Right lobe of liver (tissue), 6 donors: Measurements from ENCODE around the gene RAB37. TPM values are rescaled to one million over a fixed set of nuclear protein-coding genes. Genes with fewer than 3 reads are reported as not detected.

Source experiments
- ATAC-seq, 4 donors: fragments of 200-7000 bp; cut with Tn5 transposase; one replicate each; pipeline ENCODE4 v1.9.1; 2020; ENCODE audit warnings: mild to moderate bottlenecking in 4 of 4, moderate library complexity in 4 of 4
- DNase-seq, 3 donors: peaks; one replicate each; pipeline ENCODE4 v3.0.0-alpha.2; 2020
- H3K27ac ChIP-seq, 3 donors: fragments of 200-600 bp; one replicate each; pipeline ENCODE4 v1.8.0; 2022
- H3K27me3 ChIP-seq, 2 donors: fragments of 200-600 bp; one replicate each; pipeline ENCODE4 v1.8.0; 2022
- H3K36me3 ChIP-seq, 4 donors: fragments of 200-600 bp; sonication (generic) in 1 of 4; one replicate each; pipeline versions ENCODE4 v1.5.1 to v1.8.0; 2017 to 2022; ENCODE audit warnings: control low read depth in 1 of 4
- H3K4me1 ChIP-seq, 4 donors: fragments of 200-600 bp; sonication (generic) in 1 of 4; one replicate each; pipeline versions ENCODE4 v1.5.1 to v1.8.0; 2017 to 2022; ENCODE audit warnings: control low read depth in 1 of 4
- H3K4me3 ChIP-seq, 3 donors: fragments of 200-600 bp; one replicate each; pipeline ENCODE4 v1.8.0; 2022
- H3K9me3 ChIP-seq, 4 donors: fragments of 200-600 bp; sonication (generic) in 1 of 4; one replicate each; pipeline versions ENCODE4 v1.5.1 to v1.8.0; 2017 to 2022; ENCODE audit warnings: control low read depth in 1 of 4
- POLR2A ChIP-seq: fragments of 450-650 bp; IDR thresholded peaks from one replicate; pipeline ENCODE4 v1.6.1; 2017; ENCODE audit warnings: antibody characterized with exemption, mild to moderate bottlenecking
- WGBS: methylation state at CpG from one replicate; pipeline ENCODE4 v1.1.6; 2018; ENCODE audit warnings: low coverage, low lambda C conversion rate; ENCODE audit not compliant: insufficient coverage; ENCODE audit errors: missing lambda C conversion rate; 5-methylcytosine and 5-hydroxymethylcytosine counted together
- intact Hi-C, 2 donors: fragments of 100-400 bp; cut with DNase I; formaldehyde crosslinking; loops; one replicate each; pipeline versions ENCODE4 v1.11.2 to v1.14.1; 2022
- long read RNA-seq: library from polyadenylated mRNA; unstranded; transcript quantifications from one replicate; pipeline ENCODE4 v2.0.0, GENCODE V29; 2019
- total RNA-seq, 6 experiments: library from RNA; depleted of rRNA in 2 of 6; stranded (reverse); fragments of >200 nt in 2 of 6; fragmentation: NEBNext Ultra II Directional in 3 of 6; extraction: Animal tissue kit (Norgen Biotek cat#: 25700) in 3 of 6; gene quantifications; one replicate each; pipeline versions ENCODE4 v1.1.0 to v1.2.4, GENCODE V29; 2016 to 2023
- TF ChIP-seq, protein P1 (sequence below), 4 donors: fragments of 200-600 bp in 3 of 4; fragments of 450-650 bp in 1 of 4; IDR thresholded peaks; one replicate each; pipeline versions ENCODE4 v1.5.1 to v1.8.0; 2016 to 2022; ENCODE audit warnings: antibody characterized with exemption in 4 of 4, mild to moderate bottlenecking in 2 of 4
- donor health status: DM: no; HTN: yes; CAD: no.
- donor health status: DM: no; HTN: no; CAD: no.
- donor health status: DM: no; HTN: no; CAD: no.
- donor health status: DM: no; HTN: yes; CAD: no.
- donor health status: DM: no; HTN: yes; CAD: no.

The RAB37 gene, protein sequence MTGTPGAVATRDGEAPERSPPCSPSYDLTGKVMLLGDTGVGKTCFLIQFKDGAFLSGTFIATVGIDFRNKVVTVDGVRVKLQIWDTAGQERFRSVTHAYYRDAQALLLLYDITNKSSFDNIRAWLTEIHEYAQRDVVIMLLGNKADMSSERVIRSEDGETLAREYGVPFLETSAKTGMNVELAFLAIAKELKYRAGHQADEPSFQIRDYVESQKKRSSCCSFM
- 10 to 100 TPM in 3 of 6 experiments, 1 to 10 TPM in 3; 5.0 to 14.4 (median 9.0) TPM for total RNA-seq
- long read RNA-seq, partial matches to known transcripts, result 1 of 1 reads
- long read RNA-seq, other reads (novel, unspliced or antisense), result 0 of 1 reads

DNA sequence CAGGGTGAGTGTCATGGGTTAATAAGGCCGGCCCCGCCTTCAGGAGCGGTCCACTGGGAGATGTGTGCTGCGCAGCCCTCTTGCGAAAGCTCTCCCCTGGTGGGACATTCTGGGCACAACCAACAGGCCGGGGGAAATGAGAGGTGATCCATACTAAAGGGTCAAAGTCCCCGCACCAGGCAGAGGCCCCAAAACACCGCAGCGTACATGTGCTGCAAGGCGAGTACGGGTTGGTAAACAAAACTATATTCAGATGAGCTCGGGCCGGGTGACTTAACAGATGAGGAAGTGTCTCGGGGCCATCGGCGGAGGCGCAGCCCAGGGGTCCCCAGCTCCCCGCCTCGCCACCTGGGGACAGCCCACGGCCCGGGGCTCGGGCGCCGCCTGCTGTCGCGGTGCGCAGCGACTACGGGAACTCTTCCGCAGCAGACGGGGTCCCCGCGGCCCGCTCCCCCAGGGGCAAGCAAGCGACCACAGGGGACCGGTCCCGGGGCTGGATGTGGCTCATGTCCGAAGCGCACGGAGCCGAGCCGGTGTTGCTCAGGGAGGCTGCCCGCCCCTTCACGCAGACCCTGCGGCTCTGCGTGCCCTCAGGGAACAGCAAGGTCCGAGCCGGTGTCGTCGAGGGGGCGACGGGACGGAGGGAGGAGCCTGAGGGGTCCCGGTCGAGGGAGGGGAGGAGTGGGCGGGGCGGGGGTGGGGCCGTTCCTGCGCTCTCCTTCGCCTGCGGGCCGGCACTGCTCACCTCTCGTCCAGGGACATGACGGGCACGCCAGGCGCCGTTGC, at the start of gene RAB37:
Gene RAB37 (plus strand): TSS at position 744 of the 786 bp plus-strand sequence. CDS start 17 bp downstream, at position 761.
- peak; percentile 85 to 90 (median 86) for ATAC-seq
- Histone ChIP-seq H3K4me3 (peak within 1 kb of the TSS; percentile 46 to 82 (median 66)), H3K27ac (peak within 1 kb of the TSS; percentile 81 to 89 (median 88)), H3K27me3 (no peaks in the 10 kb centered on the region), H3K4me1 (peaks cover 0 to 20% (median 7%) of the 10 kb centered on the region in 4 donors), H3K9me3 (no peaks in the 10 kb centered on the region), H3K36me3 (no peaks in the 10 kb centered on the region)
- DNase-seq, result peak; percentile 88 to 96 (median 95)
- 0% methylated on average over 14 of the region's 67 CpGs for WGBS
- intact Hi-C loops, result no loop called here
- peak; percentile 79 for TF ChIP-seq POLR2A
- TF ChIP-seq, protein P1, sequence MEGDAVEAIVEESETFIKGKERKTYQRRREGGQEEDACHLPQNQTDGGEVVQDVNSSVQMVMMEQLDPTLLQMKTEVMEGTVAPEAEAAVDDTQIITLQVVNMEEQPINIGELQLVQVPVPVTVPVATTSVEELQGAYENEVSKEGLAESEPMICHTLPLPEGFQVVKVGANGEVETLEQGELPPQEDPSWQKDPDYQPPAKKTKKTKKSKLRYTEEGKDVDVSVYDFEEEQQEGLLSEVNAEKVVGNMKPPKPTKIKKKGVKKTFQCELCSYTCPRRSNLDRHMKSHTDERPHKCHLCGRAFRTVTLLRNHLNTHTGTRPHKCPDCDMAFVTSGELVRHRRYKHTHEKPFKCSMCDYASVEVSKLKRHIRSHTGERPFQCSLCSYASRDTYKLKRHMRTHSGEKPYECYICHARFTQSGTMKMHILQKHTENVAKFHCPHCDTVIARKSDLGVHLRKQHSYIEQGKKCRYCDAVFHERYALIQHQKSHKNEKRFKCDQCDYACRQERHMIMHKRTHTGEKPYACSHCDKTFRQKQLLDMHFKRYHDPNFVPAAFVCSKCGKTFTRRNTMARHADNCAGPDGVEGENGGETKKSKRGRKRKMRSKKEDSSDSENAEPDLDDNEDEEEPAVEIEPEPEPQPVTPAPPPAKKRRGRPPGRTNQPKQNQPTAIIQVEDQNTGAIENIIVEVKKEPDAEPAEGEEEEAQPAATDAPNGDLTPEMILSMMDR (IDR thresholded peaks at IDR 0.05), result peak; percentile 30 to 45 (median 34)

DNA sequence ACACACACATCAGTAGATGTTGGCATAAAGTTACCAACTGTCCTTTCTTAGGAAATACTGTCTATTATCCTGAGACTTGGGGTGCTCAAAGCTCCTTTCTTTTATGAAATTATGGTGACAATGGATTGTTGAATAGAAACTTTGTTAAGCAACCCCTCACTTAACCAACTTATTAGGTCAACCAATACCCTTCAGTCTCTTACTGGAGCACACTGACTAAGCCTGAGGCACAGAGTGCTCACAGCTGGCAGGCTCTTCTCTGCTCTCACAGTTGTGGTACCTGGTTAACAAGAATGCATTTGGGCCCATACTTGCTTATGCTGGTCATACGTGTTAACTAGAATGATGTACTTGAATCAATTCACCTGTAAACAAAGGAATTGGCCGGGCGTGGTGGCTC, 49.2 kb upstream of the RAB37 start:
- TF ChIP-seq, protein P1 (IDR thresholded peaks at IDR 0.05), result no peak
- no peak for TF ChIP-seq POLR2A
- Histone ChIP-seq H3K27ac (no peak overlapping the region), H3K9me3 (no peaks in the 10 kb centered on the region), H3K4me1 (no peaks in the 10 kb centered on the region), H3K27me3 (no peaks in the 10 kb centered on the region), H3K36me3 (no peaks in the 10 kb centered on the region), H3K4me3 (no peak overlapping the region)
- WGBS, result 76% methylated on average over 3 of the region's 3 CpGs
- DNase-seq (no peak), ATAC-seq (no peak)
- intact Hi-C loops, result no loop called here

DNA sequence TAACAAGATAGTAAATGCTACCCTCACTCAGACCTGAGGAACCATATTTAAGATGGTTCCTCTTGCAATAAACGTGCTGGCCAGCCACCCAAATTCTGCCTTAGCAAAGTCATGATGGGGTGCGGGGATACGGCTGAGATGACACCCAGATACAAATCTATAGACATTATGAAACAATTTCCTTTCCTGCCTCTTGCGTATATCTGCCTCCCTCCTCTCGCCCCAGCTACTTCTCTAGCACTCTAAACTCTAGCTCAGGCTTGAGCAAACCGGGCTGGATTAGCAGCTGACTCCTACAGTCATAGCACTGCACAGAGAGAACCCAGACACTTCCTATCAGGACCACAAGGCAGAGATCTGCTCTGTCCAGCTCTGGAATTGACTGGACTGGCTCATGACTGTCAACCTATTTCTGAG, 46.6 kb upstream of the RAB37 start:
- Histone ChIP-seq H3K4me1 (no peaks in the 10 kb centered on the region), H3K4me3 (no peak overlapping the region), H3K27ac (peak overlapping the region in 1 of 3 donors; percentile 22), H3K9me3 (no peaks in the 10 kb centered on the region), H3K36me3 (no peaks in the 10 kb centered on the region), H3K27me3 (no peaks in the 10 kb centered on the region)
- 54% methylated on average over 4 of the region's 6 CpGs for WGBS
- DNase-seq (peak in 1 of 3 donors; percentile 30), ATAC-seq (peak; percentile 52 to 81 (median 75))
- TF ChIP-seq, protein P1 (IDR thresholded peaks at IDR 0.05), result no peak
- TF ChIP-seq POLR2A, result no peak
- intact Hi-C loops, result no loop called here

DNA sequence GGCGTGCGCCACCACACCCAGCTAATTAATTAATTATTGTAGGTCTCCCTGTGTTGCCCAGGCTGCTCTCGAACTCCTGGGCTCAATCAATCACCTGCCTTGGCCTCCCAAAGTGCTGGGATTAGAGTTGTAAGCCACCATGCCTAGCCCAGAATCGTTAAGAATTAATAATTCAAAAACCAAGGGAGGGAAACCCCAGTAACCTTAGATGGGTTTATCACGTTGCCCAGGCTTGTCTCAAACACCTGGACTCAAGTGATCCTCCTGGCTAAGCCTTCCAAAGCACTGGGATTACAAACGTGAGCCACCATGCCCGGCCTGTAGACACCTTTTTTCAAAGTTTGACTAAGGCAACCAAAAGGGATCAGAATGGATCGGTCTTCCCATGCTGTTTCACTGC, 45.9 kb upstream of the RAB37 start:
- TF ChIP-seq POLR2A, result no peak
- TF ChIP-seq, protein P1 (IDR thresholded peaks at IDR 0.05), result no peak

More for the DNA sequence above, 45.9 kb upstream of the RAB37 start:
- Histone ChIP-seq H3K4me3 (no peak overlapping the region), H3K27ac (peak overlapping the region in 1 of 3 donors; percentile 22), H3K4me1 (no peaks in the 10 kb centered on the region), H3K36me3 (no peaks in the 10 kb centered on the region), H3K27me3 (no peaks in the 10 kb centered on the region), H3K9me3 (no peaks in the 10 kb centered on the region)
- WGBS, result 65% methylated on average over 6 of the region's 8 CpGs
- ATAC-seq (no peak), DNase-seq (no peak)
- intact Hi-C loops, result no loop called here
